HepG2 (cell line): ENCODE results near the gene ATP13A1. TPM values are rescaled to one million over a fixed set of nuclear protein-coding genes. Genes with fewer than 3 reads are reported as not detected.
A peak's percentile ranks its signal among the peaks of the same experiment; 100 is the strongest.

Source experiments
- ATAC-seq: fragments of 200-7000 bp; cut with Tn5 transposase; 3 replicates; pipeline ENCODE4 v1.9.1; 2020; ENCODE audit warnings: mild to moderate bottlenecking, moderate library complexity
- BruUV-seq: library from RNA; stranded (reverse); fragments of 400-500 nt; replicated peaks from 2 replicates; lab custom pipeline; 2021; lab: Mats Ljungman, UMichigan
- CTCF ChIA-PET: fragments of 300-600 bp; formaldehyde crosslinking; extraction: SDS; loops from one replicate; lab custom pipeline; 2021; ENCODE audit warnings: low total read pairs, inconsistent platforms, low intra/inter-chr PET ratio; lab: Yijun Ruan, JAX
- POLR2A ChIA-PET: fragments of 350-600 bp; sonication (Branson Sonifier 250); formaldehyde crosslinking; loops from one replicate; lab custom pipeline; 2020; ENCODE audit warnings: antibody characterized with exemption, inconsistent platforms; lab: Yijun Ruan, JAX
- DNase-seq: peaks from one replicate; pipeline ENCODE4 v3.0.0-alpha.2; 2015; ENCODE audit warnings: low spot score
- FAIRE-seq: peaks from 3 replicates; lab custom pipeline; 2011; peaks lifted over from hg19 to GRCh38; lab: Jason Lieb, UNC
- H2AFZ ChIP-seq: one replicate; pipeline ENCODE4 v1.6.1; 2011; ENCODE audit warnings: low read length, inconsistent platforms
- H3K27ac ChIP-seq: fragments of 300-600 bp; 3 replicates; pipeline ENCODE4 v1.8.0; 2011; ENCODE audit warnings: mixed run types, mild to moderate bottlenecking, mixed read lengths, low read length, inconsistent platforms; ENCODE audit not compliant: insufficient read depth; ENCODE audit errors: extremely low read length
- H3K27me3 ChIP-seq, 2 experiments: fragments of 200-600 bp in 1 of 2; 2 replicates in 1 of 2; 3 replicates in 1 of 2; pipeline versions ENCODE4 v1.6.0 to v1.8.0; 2011; ENCODE audit warnings: low read length in 2 of 2, mild to moderate bottlenecking in 2 of 2, moderate library complexity in 2 of 2, inconsistent platforms in 1 of 2; ENCODE audit not compliant: insufficient read depth in 2 of 2, control insufficient read depth in 1 of 2
- H3K36me3 ChIP-seq, 2 experiments: fragments of 200-600 bp in 1 of 2; replicated peaks in 1 of 2; 2 replicates in 1 of 2; 3 replicates in 1 of 2; pipeline versions ENCODE4 v1.5.1 to v1.8.0; 2011; ENCODE audit warnings: low read length in 2 of 2, inconsistent platforms in 1 of 2; ENCODE audit not compliant: insufficient read depth in 2 of 2, control insufficient read depth in 1 of 2
- H3K4me1 ChIP-seq: 2 replicates; pipeline ENCODE4 v1.5.1; 2012; ENCODE audit warnings: low read length, inconsistent platforms; ENCODE audit not compliant: insufficient read depth
- H3K4me2 ChIP-seq: 2 replicates; pipeline ENCODE4 v1.6.0; 2011; ENCODE audit warnings: low read depth, low read length, inconsistent platforms
- H3K4me3 ChIP-seq, 3 experiments: fragments of 200-600 bp in 1 of 3; sonication (generic), shearing (Covaris generic) in 1 of 3; replicated peaks in 1 of 3; 2 replicates each; pipeline ENCODE4 v1.5.1; 2011 to 2016; ENCODE audit warnings: low read length in 3 of 3, inconsistent platforms in 2 of 3, low read depth in 2 of 3, mild to moderate bottlenecking in 2 of 3, control low read depth in 1 of 3, mixed read lengths in 1 of 3; ENCODE audit not compliant: insufficient read depth in 1 of 3
- H3K79me2 ChIP-seq: one replicate; pipeline ENCODE4 v1.6.1; 2011; ENCODE audit warnings: low read length, inconsistent platforms; ENCODE audit not compliant: insufficient read depth
- H3K9ac ChIP-seq: 2 replicates; pipeline ENCODE4 v1.6.0; 2011; ENCODE audit warnings: mild to moderate bottlenecking, low read depth, low read length, inconsistent platforms; ENCODE audit not compliant: insufficient read depth
- H3K9me3 ChIP-seq: 2 replicates; pipeline ENCODE4 v1.5.1; 2012; ENCODE audit warnings: mild to moderate bottlenecking, low read length
- H4K20me1 ChIP-seq: 2 replicates; pipeline ENCODE4 v1.6.0; 2011; ENCODE audit warnings: inconsistent platforms, mild to moderate bottlenecking, low read length, moderate library complexity; ENCODE audit not compliant: insufficient read depth
- HOXA5 ChIP-seq: sonication (generic); formaldehyde crosslinking; IDR thresholded peaks from 2 replicates; pipeline ENCODE4 v1.4.0; 2020; ENCODE audit warnings: missing genetic modification reagents
- POLR2A ChIP-seq, 2 experiments: IDR thresholded peaks; 2 replicates each; pipeline ENCODE4 v1.6.1; 2011; ENCODE audit warnings: low read depth in 2 of 2, low read length in 2 of 2, mild to moderate bottlenecking in 1 of 2, moderate library complexity in 1 of 2; ENCODE audit not compliant: insufficient read depth in 1 of 2
- WGBS: methylation state at CpG from one replicate; pipeline ENCODE4 v1.1.6; 2017; ENCODE audit warnings: low lambda C conversion rate; 5-methylcytosine and 5-hydroxymethylcytosine counted together
- in situ Hi-C: cut with HindIII; loops from 2 replicates; pipeline ENCODE4 v1.10.0; 2017; ENCODE audit warnings: low pct_unique_long_range_greater_than_20kb; ENCODE audit not compliant: extremely low pct_ligation_motif_present
- intact Hi-C: fragments of 100-400 bp; cut with micrococcal nuclease; formaldehyde crosslinking; loops from one replicate; pipeline ENCODE4 v1.10.0; 2022; ENCODE audit not compliant: unreplicated experiment
- polyA plus RNA-seq, 8 experiments: library from polyadenylated mRNA; depleted of rRNA in 3 of 8; stranded (reverse) in 7 of 8; unstranded in 1 of 8; fragments of >200 nt; fragmentation: Illumina TruSeq in 4 of 8; extraction: Trizol in 4 of 8; gene quantifications; 2 replicates each; pipeline versions ENCODE4 v1.2.1 to v1.2.3, GENCODE V29; 2011 to 2016; ENCODE audit warnings: low read depth in 4 of 8, missing spikeins in 1 of 8, mixed read lengths in 1 of 8; ENCODE audit not compliant: insufficient read depth in 1 of 8
- total RNA-seq, 5 experiments: library from RNA; depleted of rRNA; stranded (reverse); fragments of >200 nt; fragmentation: Illumina TruSeq; extraction: Trizol; gene quantifications; 2 replicates each; pipeline ENCODE4 v1.2.3, GENCODE V29; 2016; ENCODE audit warnings: low read depth in 1 of 5
- TF ChIP-seq, protein P1 (sequence below): IDR thresholded peaks from 2 replicates; pipeline ENCODE4 v1.6.1; 2016; ENCODE audit warnings: missing genetic modification reagents, missing compliant biosample characterization

The ATP13A1 gene
- total and polyA plus RNA-seq, 2 of the 13 experiments (the other 11 are each of a cell fraction or from before 2014, with no cell fraction given), result 23.2 to 41.7 TPM

DNA sequence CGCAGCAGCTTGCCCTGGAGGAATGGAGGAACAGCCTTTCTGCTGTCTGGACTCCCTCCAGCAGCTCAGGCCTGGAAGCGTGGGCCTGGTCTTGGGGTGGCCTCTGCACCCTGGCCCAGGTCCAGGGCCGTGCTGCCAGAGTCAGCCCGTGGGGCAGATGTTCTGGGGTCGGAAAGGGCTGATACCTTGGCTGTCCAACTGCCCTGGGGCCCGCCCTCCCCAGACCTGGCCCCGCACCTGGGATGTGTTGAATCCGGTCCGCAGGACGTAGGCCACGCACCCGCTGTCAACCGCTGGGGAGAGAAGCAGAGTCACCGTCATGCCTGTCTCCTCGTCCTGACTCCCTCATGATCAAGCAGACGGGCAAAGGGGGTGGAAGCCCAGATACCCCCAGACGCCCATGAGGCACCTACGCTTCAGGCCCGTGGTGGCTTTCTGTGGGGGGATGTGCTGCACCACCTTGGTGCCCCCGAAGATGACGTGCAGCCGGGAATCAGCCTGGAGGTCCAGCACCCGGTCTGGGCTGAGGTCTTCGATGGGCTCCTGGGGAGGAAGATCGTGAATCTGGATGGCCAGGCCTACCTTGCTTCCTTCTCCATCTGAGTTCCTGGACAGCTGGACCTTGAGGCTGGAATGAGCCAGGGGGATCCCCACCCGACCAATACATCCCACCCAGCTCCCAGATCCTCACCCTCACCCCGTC lies 7.7 kb downstream of the ATP13A1 start:
- ChIA-PET POLR2A (no interaction called here), CTCF (no interaction called here)
- 95% methylated on average over 10 of the region's 27 CpGs for WGBS
- H3K27ac ChIP-seq, result no peak overlapping the region
- intact Hi-C loops, result no loop called here
- peaks cover 3% of the 10 kb centered on the region; the same call in 1 of the 2 replicates for H4K20me1 ChIP-seq
- H3K4me2 ChIP-seq, result no peak overlapping the region
- no peak for ATAC-seq
- DNase-seq, result no peak
- H3K27me3 ChIP-seq, result no peaks in the 10 kb centered on the region
- no TSS peak for BruUV-seq
- no peak overlapping the region for H2AFZ ChIP-seq
- peaks cover 5% of the 10 kb centered on the region for H3K79me2 ChIP-seq
- no peak overlapping the region for H3K9ac ChIP-seq
- H3K4me1 ChIP-seq, result peaks cover 11% of the 10 kb centered on the region
- H3K4me3 ChIP-seq, result no peak overlapping the region
- FAIRE-seq, result no peak
- H3K36me3 ChIP-seq, result peaks cover 66 to 89% of the 10 kb centered on the region in 2 experiments
- 0 out of 4 replicates have a peak, but pooled peaks of 1 of the 2 experiments have one; percentile 9 for TF ChIP-seq POLR2A (IDR thresholded peaks at IDR 0.05; ENCODE audit: insufficient read depth in 1 of 2, low read depth in 2 of 2, low read length in 2 of 2)
- TF ChIP-seq HOXA5 (CRISPR knock-in tag), result no peak
- TF ChIP-seq, all 625 proteins: peak for 1
- in situ Hi-C loops, result no loop called here
- no peaks in the 10 kb centered on the region for H3K9me3 ChIP-seq

DNA sequence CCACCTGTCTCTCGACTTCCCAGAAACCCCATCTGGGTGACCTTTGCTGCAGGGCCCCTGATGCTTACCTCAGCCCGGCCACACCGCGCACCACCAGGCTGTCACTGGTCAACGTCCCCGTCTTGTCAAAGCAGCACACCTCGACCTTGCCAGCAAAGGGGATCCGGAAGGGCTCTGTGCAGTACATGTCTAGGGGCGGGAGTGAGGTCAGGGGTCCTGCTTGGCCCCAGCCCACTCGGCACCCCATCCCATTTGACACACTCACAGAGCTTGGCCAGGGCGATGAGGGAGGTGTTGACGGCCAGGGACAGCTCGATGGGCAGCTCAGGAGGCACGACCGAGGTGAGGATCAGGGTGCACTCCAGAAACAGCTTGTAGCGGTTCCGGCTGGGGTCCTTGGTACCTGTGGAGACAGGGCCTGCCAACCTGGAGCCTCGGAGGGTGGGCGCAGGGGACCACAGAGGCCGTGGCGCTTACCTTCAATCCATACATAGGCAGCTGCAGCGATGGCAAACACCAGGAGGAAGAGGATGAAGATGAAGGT lies 8.4 kb downstream of the ATP13A1 start:
- POLR2A ChIA-PET, result no interaction called here
- no peak overlapping the region for H3K27ac ChIP-seq
- no peak overlapping the region for H3K9ac ChIP-seq
- intact Hi-C loops, result no loop called here
- no peak overlapping the region for H2AFZ ChIP-seq
- no TSS peak for BruUV-seq
- in situ Hi-C loops, result no loop called here
- peaks cover 3% of the 10 kb centered on the region; the same call in 1 of the 2 replicates for H4K20me1 ChIP-seq
- DNase-seq (no peak), FAIRE-seq (no peak)
- no peak overlapping the region for H3K4me2 ChIP-seq
- TF ChIP-seq, protein P1, sequence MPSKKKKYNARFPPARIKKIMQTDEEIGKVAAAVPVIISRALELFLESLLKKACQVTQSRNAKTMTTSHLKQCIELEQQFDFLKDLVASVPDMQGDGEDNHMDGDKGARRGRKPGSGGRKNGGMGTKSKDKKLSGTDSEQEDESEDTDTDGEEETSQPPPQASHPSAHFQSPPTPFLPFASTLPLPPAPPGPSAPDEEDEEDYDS (CRISPR knock-in tag), result no peak
- TF ChIP-seq POLR2A (IDR thresholded peaks at IDR 0.05; ENCODE audit: insufficient read depth in 1 of 2, low read depth in 2 of 2, low read length in 2 of 2), result 0 out of 4 replicates have a peak, but pooled peaks of 1 of the 2 experiments have one; percentile 12
- TF ChIP-seq, all 625 proteins: peak for 1
- Histone ChIP-seq H3K79me2 (peaks cover 5% of the 10 kb centered on the region), H3K27me3 (no peaks in the 10 kb centered on the region), H3K4me3 (no peak overlapping the region), H3K9me3 (no peaks in the 10 kb centered on the region), H3K4me1 (peaks cover 7% of the 10 kb centered on the region), H3K36me3 (peaks cover 69 to 94% of the 10 kb centered on the region in 2 experiments)
- CTCF ChIA-PET, result no interaction called here
- no peak for ATAC-seq
- WGBS, result 92% methylated on average over 14 of the region's 22 CpGs
